GM21367 (cell line): ENCODE measurements around the gene USP10.

Source experiments
- ATAC-seq: cut with Tn5 transposase; IDR thresholded peaks from one replicate; pipeline ENCODE4 v1.9.1; 2021; ENCODE audit not compliant: unreplicated experiment

USP10 gene

DNA sequence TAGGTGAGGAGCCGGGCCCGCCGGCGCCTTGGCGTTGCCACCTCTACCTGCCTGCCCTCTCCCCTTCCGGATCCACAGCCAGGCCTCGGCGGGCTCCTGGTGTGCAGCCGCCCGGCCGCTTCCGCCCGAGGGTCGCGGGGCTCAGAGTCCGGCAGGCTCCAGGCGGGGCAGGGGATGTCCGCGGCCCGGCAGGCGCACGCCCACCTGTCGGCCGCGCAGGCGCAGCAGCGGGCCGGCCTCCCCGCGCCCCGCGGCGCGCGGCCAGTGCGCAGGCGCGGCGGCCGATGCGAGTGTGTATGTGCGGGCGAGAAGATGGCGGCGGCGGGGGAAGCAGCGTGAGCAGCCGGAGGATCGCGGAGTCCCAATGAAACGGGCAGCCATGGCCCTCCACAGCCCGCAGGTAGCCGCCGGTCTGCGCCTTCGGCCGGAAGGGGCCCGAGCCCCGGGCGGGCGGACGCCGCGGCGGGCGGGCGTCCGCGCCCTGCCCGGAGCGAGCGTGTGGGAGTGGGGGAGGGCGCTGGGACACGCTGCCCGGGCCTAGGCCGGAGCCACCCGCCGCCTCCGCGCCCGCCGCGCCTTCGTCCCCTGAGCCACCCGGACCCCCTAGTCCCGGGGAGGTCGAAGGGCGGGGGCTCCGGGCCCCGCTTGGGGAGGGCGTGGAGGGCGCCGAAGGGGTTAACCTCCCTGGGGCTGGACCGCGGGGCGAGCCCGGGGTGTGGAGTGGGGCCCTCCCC is at the start of gene USP10:
Gene USP10 (plus strand): TSS at position 289 of the 734 bp plus-strand sequence. CDS start 91 bp downstream, at position 380.
- ATAC-seq: peak; percentile 65

GRCh38 chr16:84650062-84650991 is 49.5 kb upstream of the USP10 start:
- ATAC-seq: no peak

DNA sequence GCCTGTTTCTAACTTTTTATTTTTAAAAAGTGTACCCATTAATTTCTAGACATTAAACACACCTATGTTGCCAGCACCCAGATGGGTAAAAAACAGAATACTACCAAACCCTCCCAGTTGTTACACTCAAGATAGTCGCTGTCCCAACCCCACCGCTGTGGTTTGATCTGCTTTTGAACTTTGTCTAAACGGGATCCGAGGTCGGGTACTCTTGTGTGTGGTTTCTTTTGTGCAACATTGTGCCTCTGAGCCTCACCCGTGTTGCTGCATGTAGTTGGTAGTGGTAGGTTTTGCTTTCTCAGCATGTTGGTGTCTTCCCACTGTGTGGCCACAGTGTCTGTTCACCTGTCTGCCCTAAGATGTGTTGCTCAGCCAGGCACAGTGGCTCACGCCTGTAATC is 47.2 kb upstream of the USP10 start:
- no peak for ATAC-seq

DNA sequence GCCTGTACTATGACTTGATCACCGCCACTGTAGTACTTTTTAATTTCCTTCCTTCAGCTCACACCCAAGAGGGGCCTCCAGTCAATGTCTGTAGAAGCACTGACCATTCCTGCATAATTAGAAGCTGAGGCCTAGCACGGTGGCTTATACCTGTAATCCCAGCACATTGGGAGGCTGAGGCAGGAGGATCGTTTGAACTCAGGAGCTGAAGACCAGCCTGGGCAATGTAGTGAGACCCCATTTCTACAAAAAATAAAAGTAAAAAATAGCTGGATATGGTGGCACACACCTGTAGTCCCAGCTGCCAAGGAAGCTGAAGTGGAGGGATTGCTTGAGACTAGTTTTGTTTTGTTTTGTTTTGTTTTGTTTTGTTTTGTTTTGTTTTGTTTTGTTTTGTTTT is 45.6 kb upstream of the USP10 start:
- no peak for ATAC-seq

GRCh38 chr16:84654998-84655397 is 44.8 kb upstream of the USP10 start:
- no peak for ATAC-seq

GRCh38 chr16:84656649-84657048 is 43.2 kb upstream of the USP10 start:
- no peak for ATAC-seq

GRCh38 chr16:84657229-84657837 is 42.5 kb upstream of the USP10 start:
- no peak for ATAC-seq

DNA sequence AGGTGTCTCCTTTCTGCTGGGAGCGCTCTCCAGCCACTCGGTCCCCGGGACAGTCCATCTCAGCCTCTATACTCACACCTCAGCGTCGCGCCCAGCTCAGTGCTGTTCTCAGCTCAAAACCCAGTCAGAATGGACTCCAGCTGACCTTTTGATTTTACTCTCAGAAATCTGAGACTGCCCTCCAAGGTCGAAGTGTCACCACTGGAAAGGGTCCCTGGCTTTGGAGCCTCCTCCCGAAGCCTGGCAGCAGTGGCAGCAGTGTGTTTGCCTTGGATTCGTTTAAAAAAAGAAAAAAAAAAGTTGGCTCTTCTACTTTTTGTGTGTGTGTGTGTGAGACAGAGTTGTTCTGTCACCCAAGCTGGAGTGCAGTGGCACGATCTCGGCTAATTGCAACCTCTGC is 41.1 kb upstream of the USP10 start:
- no peak for ATAC-seq

GRCh38 chr16:84659656-84660300 is 40.0 kb upstream of the USP10 start:
- no peak for ATAC-seq

DNA sequence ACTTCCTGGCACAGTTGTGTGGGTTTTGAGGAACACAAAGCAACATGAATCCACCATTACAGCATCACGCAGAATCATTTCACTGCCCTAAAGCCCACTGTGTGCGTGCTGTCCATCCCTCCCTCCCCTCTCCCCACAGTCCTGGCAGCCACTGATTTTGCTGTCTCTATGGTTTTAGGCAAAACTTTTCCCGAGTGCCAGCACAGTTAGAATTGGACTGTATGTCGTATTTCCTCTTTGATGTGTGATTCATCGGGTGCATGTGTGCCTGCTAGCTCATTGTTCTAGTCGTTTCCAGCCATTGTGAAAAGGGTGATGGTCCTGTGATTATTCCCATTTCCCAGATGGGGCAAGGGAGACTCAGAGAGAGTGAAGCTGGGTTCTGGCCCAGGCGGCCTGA is 38.8 kb upstream of the USP10 start:
- no peak for ATAC-seq

- ATAC-seq: no peak
These were observed 38.3 kb upstream of the USP10 start for GRCh38 chr16:84661418-84662060.

GRCh38 chr16:84662471-84662870 is 37.3 kb upstream of the USP10 start:
- ATAC-seq: no peak

DNA sequence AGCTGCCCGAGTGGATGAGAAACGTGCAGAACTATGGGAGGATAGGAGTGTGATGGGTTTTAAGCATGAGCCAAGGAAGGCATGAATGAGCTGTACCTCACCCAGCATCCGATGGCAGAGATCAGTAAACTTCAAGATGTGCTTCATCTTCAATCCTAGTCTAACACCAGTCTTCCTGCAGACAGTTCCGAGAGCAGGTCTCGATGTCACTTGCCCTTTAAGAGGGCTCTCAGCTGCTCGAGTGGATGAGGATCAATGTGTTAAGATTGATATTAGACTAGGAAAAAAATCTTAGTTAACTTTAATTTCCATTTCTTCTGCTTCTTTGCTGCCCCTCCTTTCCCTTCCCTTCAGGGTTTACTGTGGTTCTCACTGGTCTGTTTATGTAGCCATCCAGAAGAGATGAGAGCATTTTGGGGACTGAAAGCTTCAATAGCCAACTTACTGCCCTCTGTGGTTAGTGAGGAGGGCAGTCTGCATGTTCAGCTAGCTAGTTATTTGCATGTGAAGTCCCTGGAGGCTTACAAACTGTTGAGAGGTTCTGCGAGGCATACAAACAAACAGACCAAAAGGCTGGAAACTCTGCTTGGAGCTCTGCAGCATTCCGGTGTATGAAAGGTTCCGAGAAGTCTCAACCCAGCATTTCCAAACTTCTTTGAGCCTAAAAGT is 36.2 kb upstream of the USP10 start:
- peak; percentile 84 for ATAC-seq

DNA sequence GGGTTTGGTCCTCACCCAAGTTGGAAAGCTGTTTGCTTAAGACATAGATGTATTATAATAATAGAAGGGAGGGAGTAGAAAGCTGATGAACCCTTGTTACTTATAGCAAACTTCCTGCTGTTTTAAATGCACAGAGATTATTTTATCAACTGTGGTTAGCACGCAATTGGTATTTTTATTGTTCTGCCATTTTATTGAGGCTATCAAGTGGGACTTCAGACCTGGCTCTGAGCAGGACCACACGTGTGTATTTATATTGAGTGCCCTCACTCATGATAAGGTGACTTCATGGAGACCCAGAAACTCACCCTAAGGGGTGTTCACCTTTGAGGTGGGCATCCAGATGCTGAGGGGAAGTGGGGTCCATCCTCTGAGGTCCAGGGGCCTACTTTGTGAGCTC is 34.4 kb upstream of the USP10 start:
- ATAC-seq: no peak

- no peak for ATAC-seq
These were observed 34.0 kb upstream of the USP10 start for GRCh38 chr16:84665843-84666242.

DNA sequence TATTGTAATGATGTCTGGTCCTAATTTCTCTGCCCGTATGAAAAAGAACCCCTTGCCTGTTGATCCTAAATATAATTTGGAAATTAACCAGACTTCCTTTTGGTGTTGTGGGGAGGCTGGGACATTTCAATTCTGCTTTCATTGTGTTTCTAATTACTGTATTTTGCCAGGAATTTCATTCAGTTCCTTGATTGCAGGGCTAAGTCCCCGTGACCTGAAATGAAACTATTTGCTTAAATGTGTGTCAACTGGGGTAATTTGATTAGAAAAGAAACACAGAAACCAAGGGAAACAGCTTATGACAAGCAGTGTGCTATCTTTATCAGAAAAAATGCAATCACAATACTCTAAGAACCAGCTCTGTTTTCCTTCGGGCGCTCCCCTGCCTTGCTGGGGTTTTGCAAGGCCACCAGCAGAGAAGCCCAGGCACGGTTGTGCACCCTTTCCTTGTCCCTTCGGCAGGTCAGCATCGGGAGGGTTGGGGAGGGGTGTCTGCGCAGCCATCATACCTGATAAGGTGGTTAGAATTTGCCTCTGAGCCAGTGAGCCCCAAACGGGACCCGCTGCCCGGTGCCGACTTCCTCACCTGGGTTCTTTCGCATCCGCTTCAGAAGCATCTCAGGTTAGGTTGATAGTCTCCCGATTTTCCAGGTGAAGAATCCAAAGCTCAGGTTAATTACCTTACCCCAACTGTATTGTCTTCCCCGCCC is 32.0 kb upstream of the USP10 start:
- ATAC-seq: no peak

DNA sequence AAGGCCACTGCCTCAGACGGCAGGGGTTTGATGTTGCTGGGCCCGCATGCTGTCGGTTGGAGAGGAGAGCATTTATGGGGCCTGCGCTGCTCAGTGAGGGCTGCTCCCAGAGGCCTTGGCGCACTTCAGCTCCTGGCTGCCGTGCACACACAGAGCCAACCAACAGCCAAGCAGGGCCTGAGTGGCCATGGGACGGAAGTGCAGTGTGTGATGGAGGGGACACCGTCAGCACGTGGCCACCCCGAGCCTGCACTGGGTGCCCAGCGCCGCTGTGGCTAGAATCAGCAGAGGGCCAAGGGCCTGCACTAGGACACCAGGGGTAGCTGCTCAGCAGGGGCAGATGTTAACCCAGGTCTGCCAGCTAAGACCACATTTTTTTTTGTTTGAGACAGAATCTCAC is 29.7 kb upstream of the USP10 start:
- no peak for ATAC-seq

GRCh38 chr16:84672276-84673202 is 27.3 kb upstream of the USP10 start:
- ATAC-seq: peak; percentile 62

DNA sequence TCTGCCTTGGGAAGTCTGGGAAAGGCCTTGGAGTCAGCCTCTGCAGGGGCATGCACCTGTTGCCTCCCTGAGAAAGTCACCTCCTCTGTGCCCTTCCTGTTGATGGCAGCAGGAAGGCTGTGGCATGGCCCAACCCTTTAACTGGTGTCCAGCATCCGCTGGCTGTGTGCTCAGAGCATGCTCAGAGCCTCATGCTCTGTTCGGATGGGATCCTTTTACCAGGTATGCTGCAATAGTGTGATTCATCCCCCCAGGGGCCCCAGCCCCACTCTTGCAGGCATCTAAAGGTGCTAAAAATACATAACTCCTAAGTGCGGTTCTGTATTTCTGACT is 26.6 kb upstream of the USP10 start:
- no peak for ATAC-seq
